OCI-LY1 (cell line): Measurements from ENCODE around the gene ADAMTS7.

ENCODE experiments used
- CTCF ChIP-seq: fragments of 200-600 bp; sonication (generic), shearing (Covaris generic); IDR thresholded peaks from 2 replicates; pipeline ENCODE4 v1.5.1; 2017; ENCODE audit warnings: mild to moderate bottlenecking, antibody characterized with exemption, low read length, moderate library complexity, mixed read lengths
- EZH2 ChIP-seq: fragments of 200-600 bp; sonication (generic), shearing (Covaris generic); IDR thresholded peaks from 2 replicates; pipeline ENCODE4 v1.8.0; 2017; ENCODE audit warnings: borderline replicate concordance, mixed run types, mild to moderate bottlenecking, antibody characterized with exemption, low read length, moderate library complexity, mixed read lengths

DNA sequence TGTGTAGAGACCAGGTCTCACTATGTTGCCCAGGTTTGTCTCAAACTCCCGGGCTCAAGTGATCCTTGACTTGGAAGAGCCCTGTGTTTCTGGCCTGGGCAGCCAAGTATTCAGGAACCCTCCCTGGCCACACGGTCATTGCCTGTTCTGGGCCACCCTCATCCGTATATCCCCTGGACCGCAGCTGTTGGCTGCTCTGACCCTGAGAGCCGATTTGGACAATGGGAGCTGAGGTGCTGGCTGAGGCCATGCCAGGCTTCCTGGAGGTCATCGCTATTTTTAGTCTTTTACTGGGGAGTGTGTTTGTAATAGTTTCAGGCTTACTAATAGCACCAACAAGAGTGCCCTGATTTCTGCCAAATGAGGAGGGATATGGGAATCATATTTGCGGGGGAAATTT is 60.7 kb downstream of the ADAMTS7 start:
- TF ChIP-seq CTCF = no peak
- TF ChIP-seq EZH2 = no peak
